ENCODE data around the gene HTR7.

DNA sequence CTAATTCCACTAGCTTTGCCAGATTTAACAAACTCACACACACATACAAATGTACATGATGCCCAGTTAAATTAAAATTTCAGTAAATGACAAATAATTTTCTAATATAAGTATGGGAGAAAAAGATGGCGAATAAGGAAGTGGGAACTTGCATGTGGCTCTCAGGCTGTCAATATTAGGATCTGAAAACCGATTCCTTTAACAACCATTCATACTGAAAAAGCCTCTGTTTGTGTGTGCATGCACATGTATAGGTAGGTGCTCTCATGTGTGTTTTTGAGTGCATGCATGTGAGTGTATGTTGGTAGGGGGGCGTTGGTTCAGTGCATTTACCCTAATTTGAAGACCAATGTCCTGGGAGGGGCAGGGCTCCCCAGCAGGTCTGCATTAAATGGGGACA is 125.3 kb downstream of the HTR7 start:
- TF ChIP-seq, protein P1, sequence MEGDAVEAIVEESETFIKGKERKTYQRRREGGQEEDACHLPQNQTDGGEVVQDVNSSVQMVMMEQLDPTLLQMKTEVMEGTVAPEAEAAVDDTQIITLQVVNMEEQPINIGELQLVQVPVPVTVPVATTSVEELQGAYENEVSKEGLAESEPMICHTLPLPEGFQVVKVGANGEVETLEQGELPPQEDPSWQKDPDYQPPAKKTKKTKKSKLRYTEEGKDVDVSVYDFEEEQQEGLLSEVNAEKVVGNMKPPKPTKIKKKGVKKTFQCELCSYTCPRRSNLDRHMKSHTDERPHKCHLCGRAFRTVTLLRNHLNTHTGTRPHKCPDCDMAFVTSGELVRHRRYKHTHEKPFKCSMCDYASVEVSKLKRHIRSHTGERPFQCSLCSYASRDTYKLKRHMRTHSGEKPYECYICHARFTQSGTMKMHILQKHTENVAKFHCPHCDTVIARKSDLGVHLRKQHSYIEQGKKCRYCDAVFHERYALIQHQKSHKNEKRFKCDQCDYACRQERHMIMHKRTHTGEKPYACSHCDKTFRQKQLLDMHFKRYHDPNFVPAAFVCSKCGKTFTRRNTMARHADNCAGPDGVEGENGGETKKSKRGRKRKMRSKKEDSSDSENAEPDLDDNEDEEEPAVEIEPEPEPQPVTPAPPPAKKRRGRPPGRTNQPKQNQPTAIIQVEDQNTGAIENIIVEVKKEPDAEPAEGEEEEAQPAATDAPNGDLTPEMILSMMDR (conservative IDR thresholded peaks at IDR 0.05; ENCODE audit: low read depth, low read length), result no peak
- TF ChIP-seq EZH2 (IDR thresholded peaks at IDR 0.05; ENCODE audit: low read length, unreplicated experiment), result no peak
- no peak for TF ChIP-seq EZH2phosphoT487 (IDR thresholded peaks at IDR 0.05; ENCODE audit: borderline replicate concordance, low read length)

All from PC-3 (cell line).